ENCODE measurements around the gene OTUD5. TPM values are rescaled to one million over a fixed set of nuclear protein-coding genes. Genes with fewer than 3 reads are reported as not detected.

OTUD5 gene
- total and polyA plus RNA-seq, 2 experiments from 2014 or later: 27.0 to 43.4 TPM

DNA sequence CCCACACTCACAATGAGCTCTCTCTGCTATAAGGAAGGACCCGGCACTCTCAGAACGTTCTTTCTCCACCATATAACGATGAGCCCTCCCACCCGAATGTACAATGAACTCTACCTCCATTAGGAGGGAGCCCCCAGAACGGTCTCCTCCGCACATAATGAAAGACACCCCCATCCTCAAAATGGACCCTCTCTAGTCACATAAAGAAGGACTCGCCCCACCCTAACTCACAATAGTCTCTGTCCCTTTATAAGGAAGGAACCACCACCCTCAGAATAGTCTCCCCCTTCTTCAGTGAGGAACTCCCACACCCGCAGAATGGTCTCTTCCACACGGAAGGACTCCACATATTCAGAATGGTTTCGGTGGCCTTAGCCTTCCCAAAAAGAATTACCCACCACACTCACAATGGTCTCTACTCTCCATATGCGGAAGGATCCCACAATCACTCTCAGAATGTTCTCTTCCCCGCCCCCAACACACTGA, 46.4 kb downstream of the OTUD5 start:
- H3K9me2 ChIP-seq (ENCODE audit: insufficient read depth): no peaks in the 10 kb centered on the region
- 0 to 3% methylated on average over 9 to 12 of the region's 12 CpGs for WGBS, 2 experiments (ENCODE audit: low coverage in 1 of 2, low lambda C conversion rate in 2 of 2, missing lambda C conversion rate in 2 of 2)
- in situ Hi-C loops (cut with MboI): loop anchor here (25.0 kb wide), 1 partner anchor 249 kb away; no protein-coding TSS in a partner anchor
- H3K4me2 ChIP-seq (ENCODE audit: unreplicated experiment): peak overlapping the region; percentile 78
- peak overlapping the region; percentile 91 for H3K27ac ChIP-seq
- peak overlapping the region; percentile 84 for H2AFZ ChIP-seq
- H3F3A ChIP-seq (ENCODE audit: insufficient read depth): no peaks in the 10 kb centered on the region
- H3K4me1 ChIP-seq (ENCODE audit: insufficient read depth): no peaks in the 10 kb centered on the region
- DNase-seq: peak; percentile 54
- no peaks in the 10 kb centered on the region for H3K36me3 ChIP-seq (ENCODE audit: low read depth)
- H3K27me3 ChIP-seq (replicated peaks; ENCODE audit: insufficient read depth): no peaks in the 10 kb centered on the region
- H3K4me3 ChIP-seq: peak overlapping the region; percentile 93
- H4K20me1 ChIP-seq (ENCODE audit: insufficient read depth): no peaks in the 10 kb centered on the region
- no peaks in the 10 kb centered on the region for H3K9me3 ChIP-seq (ENCODE audit: low read depth)
- TF ChIP-seq EZH2phosphoT487 (IDR thresholded peaks at IDR 0.05; ENCODE audit: insufficient read depth, low read depth): no peak
- no peak for TF ChIP-seq EZH2 (IDR thresholded peaks at IDR 0.05; ENCODE audit: insufficient read depth, poor library complexity, severe bottlenecking)
- H3K9ac ChIP-seq: peak overlapping the region; percentile 100
- H3K79me2 ChIP-seq (ENCODE audit: insufficient read depth): peaks cover 41% of the 10 kb centered on the region

DNA sequence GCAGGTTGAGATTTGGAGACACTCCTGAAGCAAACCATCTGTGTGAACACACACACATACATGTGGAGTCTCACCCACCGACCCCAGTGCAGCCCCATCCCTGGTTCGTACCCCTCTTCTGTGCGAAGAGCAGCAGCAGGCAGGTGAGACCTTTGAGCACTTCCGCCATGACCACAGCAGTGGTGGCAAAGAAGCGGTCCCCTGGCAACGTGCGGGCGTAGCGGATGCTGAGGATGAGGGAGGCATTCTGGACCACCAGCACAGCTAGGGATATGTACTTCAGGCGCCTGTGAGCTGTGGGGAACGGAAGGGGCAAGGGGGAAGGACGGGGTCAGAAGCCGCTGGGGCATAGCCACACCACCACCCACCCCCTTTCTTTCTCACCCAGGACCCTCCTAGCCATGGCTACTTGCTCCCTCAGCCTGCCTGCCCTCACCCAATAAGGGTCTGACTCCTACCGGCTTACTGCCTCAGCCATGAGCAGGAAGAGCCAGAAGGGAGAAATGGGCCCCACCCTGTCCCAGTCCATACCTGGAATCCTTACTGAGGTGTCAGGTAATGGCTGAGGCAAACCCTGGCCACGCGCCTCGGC, 47.6 kb downstream of the OTUD5 start:
- Histone ChIP-seq H3K9me3 (ENCODE audit: low read depth) (no peaks in the 10 kb centered on the region), H3K9ac (no peak overlapping the region), H3K4me3 (peak overlapping the region; percentile 93), H3F3A (ENCODE audit: insufficient read depth) (no peaks in the 10 kb centered on the region), H3K79me2 (ENCODE audit: insufficient read depth) (peaks cover 41% of the 10 kb centered on the region), H2AFZ (no peak overlapping the region), H3K36me3 (ENCODE audit: low read depth) (no peaks in the 10 kb centered on the region), H3K4me1 (ENCODE audit: insufficient read depth) (no peaks in the 10 kb centered on the region), H3K9me2 (ENCODE audit: insufficient read depth) (no peaks in the 10 kb centered on the region), H3K27ac (no peak overlapping the region), H3K4me2 (ENCODE audit: unreplicated experiment) (peak overlapping the region; percentile 78), H4K20me1 (ENCODE audit: insufficient read depth) (no peaks in the 10 kb centered on the region), H3K27me3 (replicated peaks; ENCODE audit: insufficient read depth) (no peaks in the 10 kb centered on the region)
- DNase-seq: no peak
- in situ Hi-C loops (cut with MboI): loop anchor here (25.0 kb wide), 1 partner anchor 247 kb away; no protein-coding TSS in a partner anchor
- TF ChIP-seq EZH2phosphoT487 (IDR thresholded peaks at IDR 0.05; ENCODE audit: insufficient read depth, low read depth): no peak
- TF ChIP-seq EZH2 (IDR thresholded peaks at IDR 0.05; ENCODE audit: insufficient read depth, poor library complexity, severe bottlenecking): no peak
- 95 to 98% methylated on average over 7 to 17 of the region's 17 CpGs for WGBS, 2 experiments (ENCODE audit: low coverage in 1 of 2, low lambda C conversion rate in 2 of 2, missing lambda C conversion rate in 2 of 2)

DNA sequence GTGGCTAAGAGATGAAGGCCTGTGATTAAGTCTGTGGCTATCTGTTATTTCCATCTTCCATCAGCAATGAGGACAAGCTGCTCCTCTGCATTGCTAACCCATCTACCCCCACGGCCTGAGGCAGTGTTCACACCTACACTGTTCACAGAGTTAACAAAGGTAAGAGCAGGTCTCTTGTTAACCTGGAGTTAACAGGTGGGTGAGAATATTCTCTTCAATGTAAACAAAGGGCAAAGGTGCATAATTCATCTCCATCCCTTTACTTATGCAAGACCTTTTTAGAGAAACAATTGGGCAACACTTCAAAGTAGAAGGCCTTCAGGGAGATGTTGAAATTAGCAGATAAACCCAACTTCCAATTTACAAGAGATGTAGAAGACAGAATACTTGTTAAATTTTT, 48.8 kb downstream of the OTUD5 start:
- Histone ChIP-seq H3F3A (ENCODE audit: insufficient read depth) (no peaks in the 10 kb centered on the region), H3K36me3 (ENCODE audit: low read depth) (no peaks in the 10 kb centered on the region), H3K9me3 (ENCODE audit: low read depth) (no peaks in the 10 kb centered on the region), H2AFZ (no peak overlapping the region), H3K79me2 (ENCODE audit: insufficient read depth) (peaks cover 41% of the 10 kb centered on the region), H4K20me1 (ENCODE audit: insufficient read depth) (no peaks in the 10 kb centered on the region), H3K4me1 (ENCODE audit: insufficient read depth) (no peaks in the 10 kb centered on the region), H3K4me2 (ENCODE audit: unreplicated experiment) (no peak overlapping the region), H3K9ac (no peak overlapping the region), H3K4me3 (no peak overlapping the region), H3K27me3 (replicated peaks; ENCODE audit: insufficient read depth) (no peaks in the 10 kb centered on the region), H3K27ac (no peak overlapping the region), H3K9me2 (ENCODE audit: insufficient read depth) (no peaks in the 10 kb centered on the region)
- TF ChIP-seq EZH2 (IDR thresholded peaks at IDR 0.05; ENCODE audit: insufficient read depth, poor library complexity, severe bottlenecking) (no peak), EZH2phosphoT487 (IDR thresholded peaks at IDR 0.05; ENCODE audit: insufficient read depth, low read depth) (no peak)
- no peak for DNase-seq
- WGBS, 2 experiments (ENCODE audit: low coverage in 1 of 2, low lambda C conversion rate in 2 of 2, missing lambda C conversion rate in 2 of 2): 7 to 22% methylated on average over 1 of the region's 1 CpG
- in situ Hi-C loops (cut with MboI): loop anchor here (25.0 kb wide), 1 partner anchor 246 kb away; no protein-coding TSS in a partner anchor

DNA sequence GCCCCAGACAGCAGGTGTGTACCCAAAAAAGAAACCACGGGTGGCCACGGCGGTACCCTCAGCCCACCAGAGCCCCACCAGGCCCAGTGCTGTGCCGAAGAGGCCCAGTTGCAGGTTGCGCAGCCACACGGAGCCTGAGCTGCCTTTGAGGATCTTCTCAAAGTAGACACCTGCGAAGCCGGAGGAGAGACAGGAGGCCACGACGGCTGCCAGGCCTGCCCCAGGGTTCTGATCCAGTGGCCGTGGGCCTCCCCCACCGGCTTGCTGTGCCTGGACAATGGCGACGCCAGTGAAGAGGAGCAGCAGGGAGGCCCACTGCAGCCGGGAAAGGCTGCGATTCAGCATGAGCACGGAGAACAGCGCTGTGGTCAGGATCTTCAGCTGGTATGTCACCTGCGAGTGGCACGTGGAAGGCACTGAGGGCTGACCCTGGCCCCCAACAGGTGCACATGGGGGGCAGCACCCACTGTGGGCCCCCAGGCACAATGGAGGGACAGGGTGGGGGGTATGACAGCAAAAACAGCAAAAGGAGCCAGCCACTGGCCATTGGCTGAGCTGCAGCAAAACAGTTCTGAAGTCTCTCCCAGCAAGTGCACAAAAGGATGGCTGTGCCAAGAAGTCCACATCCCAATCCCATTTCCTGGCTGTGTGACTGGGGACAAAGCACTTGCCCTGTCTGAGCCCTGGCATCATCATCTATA, 52.2 kb downstream of the OTUD5 start:
- peaks cover 38% of the 10 kb centered on the region for H3K79me2 ChIP-seq (ENCODE audit: insufficient read depth)
- no peaks in the 10 kb centered on the region for H3K9me2 ChIP-seq (ENCODE audit: insufficient read depth)
- TF ChIP-seq EZH2phosphoT487 (IDR thresholded peaks at IDR 0.05; ENCODE audit: insufficient read depth, low read depth) (no peak), EZH2 (IDR thresholded peaks at IDR 0.05; ENCODE audit: insufficient read depth, poor library complexity, severe bottlenecking) (no peak)
- no peak overlapping the region for H3K27ac ChIP-seq
- H4K20me1 ChIP-seq (ENCODE audit: insufficient read depth): no peaks in the 10 kb centered on the region
- no peaks in the 10 kb centered on the region for H3F3A ChIP-seq (ENCODE audit: insufficient read depth)
- no peaks in the 10 kb centered on the region for H3K27me3 ChIP-seq (replicated peaks; ENCODE audit: insufficient read depth)
- H3K36me3 ChIP-seq (ENCODE audit: low read depth): no peaks in the 10 kb centered on the region
- in situ Hi-C loops (cut with MboI): loop anchor here (25.0 kb wide), 1 partner anchor 243 kb away; no protein-coding TSS in a partner anchor
- no peaks in the 10 kb centered on the region for H3K9me3 ChIP-seq (ENCODE audit: low read depth)
- H3K4me2 ChIP-seq (ENCODE audit: unreplicated experiment): no peak overlapping the region
- H3K4me1 ChIP-seq (ENCODE audit: insufficient read depth): no peaks in the 10 kb centered on the region
- no peak overlapping the region for H2AFZ ChIP-seq
- no peak overlapping the region for H3K4me3 ChIP-seq
- WGBS, 2 experiments (ENCODE audit: low coverage in 1 of 2, low lambda C conversion rate in 2 of 2, missing lambda C conversion rate in 2 of 2): 89 to 95% methylated on average over 6 to 11 of the region's 20 CpGs
- DNase-seq: no peak
- H3K9ac ChIP-seq: no peak overlapping the region

Measured in GM23248 (cell line).